ENCODE measurements around the gene UNC13D. TPM values are rescaled to one million over a fixed set of nuclear protein-coding genes. Genes with fewer than 3 reads are reported as not detected.

The UNC13D gene
- total RNA-seq, 1 experiment from 2014 or later: 104 TPM

DNA sequence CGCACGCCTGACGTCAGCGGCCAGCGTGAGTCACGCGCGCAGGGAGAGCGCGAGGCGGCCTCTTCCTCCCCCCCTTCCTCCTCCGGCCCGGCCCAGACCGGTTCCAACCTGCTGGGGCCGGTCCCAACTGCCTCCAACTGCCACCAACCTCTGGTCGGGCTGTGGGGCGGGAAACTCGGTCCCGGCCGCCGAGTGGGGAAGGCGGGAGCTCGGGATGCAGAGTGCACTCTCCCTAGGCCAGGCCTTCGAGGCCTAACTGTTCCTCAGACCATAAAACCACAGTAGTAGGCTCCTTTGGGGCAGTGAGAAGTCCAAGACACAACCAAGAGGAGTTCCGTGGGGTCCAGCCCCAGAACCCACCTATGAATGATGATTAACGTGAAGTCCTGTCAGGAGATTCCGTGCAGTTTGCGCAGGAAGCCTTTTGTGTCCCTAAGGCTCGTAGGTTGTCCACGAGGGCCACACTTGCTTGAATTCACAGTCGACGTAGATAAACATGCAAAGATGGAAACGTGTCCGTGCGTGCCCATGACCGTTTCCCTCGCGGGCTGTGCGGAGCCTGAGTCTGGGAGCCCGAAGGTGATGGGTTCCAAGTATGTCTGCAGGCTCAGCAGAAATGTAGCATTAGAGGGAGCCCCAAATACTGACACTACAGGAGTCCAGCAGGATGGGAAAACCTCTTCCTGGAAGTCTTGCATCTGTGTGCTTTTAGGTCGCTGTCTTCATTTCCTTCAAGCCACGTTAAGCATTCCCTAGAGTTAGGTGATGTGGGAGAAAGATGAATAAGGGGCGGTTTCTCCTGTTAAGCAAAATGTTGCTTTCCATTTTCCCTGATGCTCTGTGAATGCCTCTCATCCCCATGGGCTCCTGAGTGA is 59.0 kb downstream of the UNC13D start:
- BruUV-seq (replicated peaks): TSS peak; percentile 56
- H3K27ac Mint-ChIP-seq (ENCODE audit: unreplicated experiment): peak overlapping the region; percentile 96
- H3K4me3 Mint-ChIP-seq (ENCODE audit: low read depth, unreplicated experiment): peak overlapping the region; percentile 84
- DNase-seq: peak; percentile 91
- peaks cover 36% of the 10 kb centered on the region for H3K36me3 Mint-ChIP-seq (ENCODE audit: insufficient read depth, unreplicated experiment)
- H3K4me1 Mint-ChIP-seq (ENCODE audit: low read depth, unreplicated experiment): peaks cover 28% of the 10 kb centered on the region
- TF ChIP-seq, protein P1, sequence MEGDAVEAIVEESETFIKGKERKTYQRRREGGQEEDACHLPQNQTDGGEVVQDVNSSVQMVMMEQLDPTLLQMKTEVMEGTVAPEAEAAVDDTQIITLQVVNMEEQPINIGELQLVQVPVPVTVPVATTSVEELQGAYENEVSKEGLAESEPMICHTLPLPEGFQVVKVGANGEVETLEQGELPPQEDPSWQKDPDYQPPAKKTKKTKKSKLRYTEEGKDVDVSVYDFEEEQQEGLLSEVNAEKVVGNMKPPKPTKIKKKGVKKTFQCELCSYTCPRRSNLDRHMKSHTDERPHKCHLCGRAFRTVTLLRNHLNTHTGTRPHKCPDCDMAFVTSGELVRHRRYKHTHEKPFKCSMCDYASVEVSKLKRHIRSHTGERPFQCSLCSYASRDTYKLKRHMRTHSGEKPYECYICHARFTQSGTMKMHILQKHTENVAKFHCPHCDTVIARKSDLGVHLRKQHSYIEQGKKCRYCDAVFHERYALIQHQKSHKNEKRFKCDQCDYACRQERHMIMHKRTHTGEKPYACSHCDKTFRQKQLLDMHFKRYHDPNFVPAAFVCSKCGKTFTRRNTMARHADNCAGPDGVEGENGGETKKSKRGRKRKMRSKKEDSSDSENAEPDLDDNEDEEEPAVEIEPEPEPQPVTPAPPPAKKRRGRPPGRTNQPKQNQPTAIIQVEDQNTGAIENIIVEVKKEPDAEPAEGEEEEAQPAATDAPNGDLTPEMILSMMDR (IDR thresholded peaks at IDR 0.05; ENCODE audit: unreplicated experiment): no peak
- CTCF ChIA-PET: interaction anchor here (0.6 to 1.5 kb wide), 5 partner anchors 11 to 1502 kb away, joined by 3 to 6 read pairs (median 3); no protein-coding TSS in a partner anchor
- peaks cover under 1% of the 10 kb centered on the region for H3K27me3 Mint-ChIP-seq (ENCODE audit: unreplicated experiment)
- no peaks in the 10 kb centered on the region for H3K9me3 Mint-ChIP-seq (ENCODE audit: low read depth, unreplicated experiment)
- intact Hi-C loops (cut with micrococcal nuclease; ENCODE audit: unreplicated experiment): no loop called here

DNA sequence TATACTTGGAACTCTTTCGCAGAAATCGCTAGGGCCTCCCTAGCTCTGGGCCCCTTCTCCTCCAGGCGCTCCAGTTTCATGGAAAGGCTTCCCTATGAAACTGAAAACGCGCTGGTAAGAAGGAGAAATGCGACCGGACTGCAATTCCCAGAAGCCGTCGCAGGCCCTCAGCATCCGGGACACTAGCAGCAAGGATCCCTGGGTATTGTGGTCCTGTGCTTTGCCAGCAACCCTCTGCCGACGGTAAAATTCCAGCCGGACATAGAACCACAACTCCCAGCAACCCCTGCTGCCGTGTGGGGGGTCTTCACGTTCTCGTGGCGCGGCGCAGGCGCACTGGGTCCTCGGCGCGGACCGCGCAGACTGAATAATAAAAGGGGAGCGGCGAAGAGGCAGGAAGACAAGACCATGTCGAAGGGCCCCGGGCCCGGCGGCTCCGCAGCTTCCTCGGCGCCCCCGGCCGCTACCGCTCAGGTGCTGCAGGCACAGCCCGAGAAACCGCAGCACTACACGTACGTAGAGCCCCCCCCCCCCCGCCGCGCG is 59.7 kb downstream of the UNC13D start, which contains the start of gene UNK:
Gene UNK (plus strand): TSS at position 334 of the 543 bp plus-strand sequence. CDS start 75 bp downstream, at position 409.
- peaks cover 28% of the 10 kb centered on the region for H3K4me1 Mint-ChIP-seq (ENCODE audit: low read depth, unreplicated experiment)
- H3K36me3 Mint-ChIP-seq (ENCODE audit: insufficient read depth, unreplicated experiment): peaks cover 43% of the 10 kb centered on the region
- BruUV-seq (replicated peaks): no TSS peak
- DNase-seq: peak; percentile 96
- no peaks in the 10 kb centered on the region for H3K9me3 Mint-ChIP-seq (ENCODE audit: low read depth, unreplicated experiment)
- CTCF ChIA-PET: interaction anchor here (0.6 to 1.5 kb wide), 5 partner anchors 11 to 1503 kb away, joined by 3 to 6 read pairs (median 3); no protein-coding TSS in a partner anchor
- TF ChIP-seq, protein P1 (IDR thresholded peaks at IDR 0.05; ENCODE audit: unreplicated experiment): no peak
- peaks cover 7% of the 10 kb centered on the region for H3K27me3 Mint-ChIP-seq (ENCODE audit: unreplicated experiment)
- peak within 1 kb of the TSS; percentile 84 for H3K4me3 Mint-ChIP-seq (ENCODE audit: low read depth, unreplicated experiment)
- H3K27ac Mint-ChIP-seq (ENCODE audit: unreplicated experiment): peak within 1 kb of the TSS; percentile 96
- intact Hi-C loops (cut with micrococcal nuclease; ENCODE audit: unreplicated experiment): loop anchor here (5.0 kb wide), 1 partner anchor 93 kb away; the partner anchor contains the start of gene TRIM47

DNA sequence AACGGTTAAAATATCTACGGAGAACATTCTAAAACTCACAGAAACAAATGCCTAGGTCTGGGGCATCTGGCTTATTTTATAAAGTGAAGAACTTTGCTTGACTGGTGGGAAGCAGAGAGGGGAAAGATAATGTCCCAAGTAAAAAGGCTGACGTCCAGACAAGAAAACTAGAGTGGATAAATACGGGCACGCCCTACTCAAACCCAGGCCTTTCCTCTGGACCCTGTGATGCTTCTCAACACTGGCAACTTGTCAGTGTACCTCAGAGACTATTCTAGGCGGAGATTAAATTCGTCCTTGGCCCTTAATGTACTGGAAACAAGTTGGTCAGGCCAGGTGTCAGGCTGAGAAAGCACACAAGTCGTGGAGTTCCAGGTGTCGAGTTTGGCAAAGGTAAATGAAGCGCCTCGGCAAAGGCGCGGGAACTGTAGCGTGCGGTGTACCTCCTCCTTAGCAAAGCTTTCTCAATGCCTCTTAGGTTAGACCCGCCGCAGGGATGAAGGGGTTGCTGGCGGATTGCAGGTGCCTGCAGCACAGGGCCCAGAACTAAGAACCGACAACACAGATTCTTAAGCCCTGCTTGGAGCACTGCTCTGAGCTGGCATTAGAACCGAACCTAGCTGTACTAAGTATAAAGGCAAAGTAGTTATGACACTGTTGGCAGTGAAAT is 60.3 kb downstream of the UNC13D start:
- Mint-ChIP-seq H3K4me1 (ENCODE audit: low read depth, unreplicated experiment) (peaks cover 28% of the 10 kb centered on the region), H3K4me3 (ENCODE audit: low read depth, unreplicated experiment) (peak overlapping the region; percentile 84), H3K36me3 (ENCODE audit: insufficient read depth, unreplicated experiment) (peaks cover 49% of the 10 kb centered on the region), H3K27me3 (ENCODE audit: unreplicated experiment) (peaks cover 12% of the 10 kb centered on the region), H3K27ac (ENCODE audit: unreplicated experiment) (peak overlapping the region; percentile 96), H3K9me3 (ENCODE audit: low read depth, unreplicated experiment) (no peaks in the 10 kb centered on the region)
- no peak for DNase-seq
- CTCF ChIA-PET: interaction anchor here (0.6 to 1.5 kb wide), 13 partner anchors 12 to 1504 kb away, joined by 3 to 8 read pairs (median 4); partner anchors contain the start of genes GALK1 and WBP2
- no TSS peak for BruUV-seq (replicated peaks)
- TF ChIP-seq, protein P1 (IDR thresholded peaks at IDR 0.05; ENCODE audit: unreplicated experiment): no peak
- intact Hi-C loops (cut with micrococcal nuclease; ENCODE audit: unreplicated experiment): loop anchor here (5.0 kb wide), 1 partner anchor 93 kb away; the partner anchor contains the start of gene TRIM47

Measured in Calu3 (cell line).